CD4-positive, alpha-beta T cell (primary cell): ENCODE results near the gene TMED10. TPM values are rescaled to one million over a fixed set of nuclear protein-coding genes. Genes with fewer than 3 reads are reported as not detected.

Experiments
- ATAC-seq: fragments of 200-7000 bp; cut with Tn5 transposase; one replicate; pipeline ENCODE4 v1.10.0; 2022; ENCODE audit warnings: mild to moderate bottlenecking; ENCODE audit not compliant: poor library complexity
- CTCF ChIA-PET: fragments of 350-600 bp; sonication (Branson Sonifier 250); formaldehyde crosslinking; loops from one replicate; lab custom pipeline; 2021; ENCODE audit warnings: antibody characterized with exemption, inconsistent platforms; lab: Charles Lee
- POLR2A ChIA-PET: fragments of 350-600 bp; sonication (Branson Sonifier 250); formaldehyde crosslinking; loops from one replicate; lab custom pipeline; 2021; ENCODE audit warnings: antibody characterized with exemption, inconsistent platforms; lab: Charles Lee
- DNase-seq, 14 experiments: peaks; one replicate each; pipeline ENCODE4 v3.0.0-alpha.2; 2013 to 2020; ENCODE audit warnings: mixed read lengths in 2 of 14
- H3K27ac ChIP-seq, 2 donors: one replicate each; pipeline versions ENCODE4 v1.5.1 to v1.7.0; 2013; ENCODE audit warnings: low read length in 2 of 2, low read depth in 1 of 2, mild to moderate bottlenecking in 1 of 2
- H3K27me3 ChIP-seq, 2 experiments: 1 replicate in 1 of 2; 2 replicates in 1 of 2; pipeline versions ENCODE4 v1.6.1 to v1.7.0; 2013; ENCODE audit warnings: low read length in 2 of 2, control low read depth in 1 of 2, mild to moderate bottlenecking in 1 of 2, moderate library complexity in 1 of 2; ENCODE audit not compliant: insufficient read depth in 2 of 2, control insufficient read depth in 1 of 2
- H3K36me3 ChIP-seq: one replicate; pipeline ENCODE4 v1.6.1; 2013; ENCODE audit warnings: low read length, control low read depth; ENCODE audit not compliant: insufficient read depth
- H3K4me1 ChIP-seq: one replicate; pipeline ENCODE4 v1.6.1; 2013; ENCODE audit warnings: low read length, control low read depth; ENCODE audit not compliant: insufficient read depth
- H3K4me3 ChIP-seq: one replicate; pipeline ENCODE4 v1.5.1; 2013; ENCODE audit warnings: mild to moderate bottlenecking, low read length, moderate library complexity
- H3K9me3 ChIP-seq, 2 experiments: 1 replicate in 1 of 2; 2 replicates in 1 of 2; pipeline versions ENCODE4 v1.6.1 to v1.7.0; 2013; ENCODE audit warnings: low read length in 2 of 2, mild to moderate bottlenecking in 2 of 2, control low read depth in 1 of 2, moderate library complexity in 1 of 2; ENCODE audit not compliant: control insufficient read depth in 1 of 2, insufficient read depth in 1 of 2
- H3K27ac Mint-ChIP-seq: one replicate; pipeline ENCODE4 v1.8.0; 2020; ENCODE audit warnings: mixed read lengths
- H3K27me3 Mint-ChIP-seq: one replicate; pipeline ENCODE4 v1.8.0; 2021; ENCODE audit warnings: mixed read lengths
- H3K36me3 Mint-ChIP-seq: one replicate; pipeline ENCODE4 v1.8.0; 2021; ENCODE audit warnings: low read depth, mixed read lengths
- H3K4me1 Mint-ChIP-seq: one replicate; pipeline ENCODE4 v1.8.0; 2021; ENCODE audit warnings: low read depth, mixed read lengths
- H3K4me3 Mint-ChIP-seq: one replicate; pipeline ENCODE4 v1.8.0; 2020; ENCODE audit warnings: mild to moderate bottlenecking, mixed read lengths
- H3K9me3 Mint-ChIP-seq: one replicate; pipeline ENCODE4 v1.8.0; 2020; ENCODE audit warnings: mixed read lengths
- intact Hi-C, 2 experiments: fragments of 100-400 bp; cut with DNase I in 1 of 2; cut with micrococcal nuclease in 1 of 2; formaldehyde crosslinking; loops; one replicate each; pipeline versions ENCODE4 v1.15.1 to v1.9.0; 2023 to 2025; cut with DNase I, micrococcal nuclease
- total RNA-seq, 174 experiments: library from RNA in 2 of 174; stranded (reverse) in 2 of 174; gene quantifications; one replicate each; pipeline ENCODE4 v1.2.3 and lab custom pipeline; 2021 to 2026
- TF ChIP-seq, protein P1 (sequence below): fragments of 200-600 bp; IDR thresholded peaks from one replicate; pipeline ENCODE4 v1.8.0; 2022; ENCODE audit warnings: antibody characterized with exemption, mild to moderate bottlenecking

The TMED10 gene
- total RNA-seq, 2 experiments from 2014 or later, result 153 to 156 TPM

DNA sequence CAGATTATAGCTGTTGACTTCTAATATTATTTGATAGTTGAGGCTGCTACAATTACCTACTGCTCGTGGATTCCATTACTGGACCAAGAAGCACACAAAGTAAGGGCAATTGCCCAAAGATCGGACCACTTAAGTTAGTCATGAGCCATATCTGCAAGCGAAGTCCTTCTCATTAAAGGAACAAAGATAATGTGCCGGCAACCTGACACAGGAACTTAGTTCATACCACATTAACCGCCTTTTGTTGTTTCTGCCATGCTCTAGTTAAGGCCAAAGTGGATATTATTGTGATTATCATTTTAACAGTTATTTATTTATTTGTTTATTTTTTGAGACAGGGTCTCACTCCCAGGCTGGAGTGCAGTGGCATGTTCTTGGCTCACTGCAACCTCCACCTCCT lies 38.1 kb upstream of the TMED10 start:
- ChIA-PET POLR2A (interaction anchor here (0.6 kb wide), 1 partner anchor 26 kb away, joined by 3 read pairs; no protein-coding TSS in a partner anchor), CTCF (interaction anchor here (0.9 kb wide), 1 partner anchor 83 kb away, joined by 4 read pairs; no protein-coding TSS in a partner anchor)
- intact Hi-C loops, result loop anchor here in 1 of 2 experiments (5.0 kb wide), 1 partner anchor 268 kb away; no protein-coding TSS in a partner anchor
- Mint-ChIP-seq H3K4me3 (no peak overlapping the region), H3K4me1 (peaks cover 33% of the 10 kb centered on the region), H3K27ac (no peak overlapping the region), H3K36me3 (no peaks in the 10 kb centered on the region), H3K9me3 (no peaks in the 10 kb centered on the region), H3K27me3 (no peaks in the 10 kb centered on the region)
- DNase-seq, result peak in 1 of 14 experiments; percentile 19
- no peaks in the 10 kb centered on the region for H3K9me3 ChIP-seq
- no peaks in the 10 kb centered on the region for H3K36me3 ChIP-seq
- no peak for ATAC-seq
- no peak overlapping the region for H3K4me3 ChIP-seq
- H3K4me1 ChIP-seq, result peaks cover 21% of the 10 kb centered on the region
- no peaks in the 10 kb centered on the region for H3K27me3 ChIP-seq
- TF ChIP-seq, protein P1, sequence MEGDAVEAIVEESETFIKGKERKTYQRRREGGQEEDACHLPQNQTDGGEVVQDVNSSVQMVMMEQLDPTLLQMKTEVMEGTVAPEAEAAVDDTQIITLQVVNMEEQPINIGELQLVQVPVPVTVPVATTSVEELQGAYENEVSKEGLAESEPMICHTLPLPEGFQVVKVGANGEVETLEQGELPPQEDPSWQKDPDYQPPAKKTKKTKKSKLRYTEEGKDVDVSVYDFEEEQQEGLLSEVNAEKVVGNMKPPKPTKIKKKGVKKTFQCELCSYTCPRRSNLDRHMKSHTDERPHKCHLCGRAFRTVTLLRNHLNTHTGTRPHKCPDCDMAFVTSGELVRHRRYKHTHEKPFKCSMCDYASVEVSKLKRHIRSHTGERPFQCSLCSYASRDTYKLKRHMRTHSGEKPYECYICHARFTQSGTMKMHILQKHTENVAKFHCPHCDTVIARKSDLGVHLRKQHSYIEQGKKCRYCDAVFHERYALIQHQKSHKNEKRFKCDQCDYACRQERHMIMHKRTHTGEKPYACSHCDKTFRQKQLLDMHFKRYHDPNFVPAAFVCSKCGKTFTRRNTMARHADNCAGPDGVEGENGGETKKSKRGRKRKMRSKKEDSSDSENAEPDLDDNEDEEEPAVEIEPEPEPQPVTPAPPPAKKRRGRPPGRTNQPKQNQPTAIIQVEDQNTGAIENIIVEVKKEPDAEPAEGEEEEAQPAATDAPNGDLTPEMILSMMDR, result no peak
- no peak overlapping the region for H3K27ac ChIP-seq

DNA sequence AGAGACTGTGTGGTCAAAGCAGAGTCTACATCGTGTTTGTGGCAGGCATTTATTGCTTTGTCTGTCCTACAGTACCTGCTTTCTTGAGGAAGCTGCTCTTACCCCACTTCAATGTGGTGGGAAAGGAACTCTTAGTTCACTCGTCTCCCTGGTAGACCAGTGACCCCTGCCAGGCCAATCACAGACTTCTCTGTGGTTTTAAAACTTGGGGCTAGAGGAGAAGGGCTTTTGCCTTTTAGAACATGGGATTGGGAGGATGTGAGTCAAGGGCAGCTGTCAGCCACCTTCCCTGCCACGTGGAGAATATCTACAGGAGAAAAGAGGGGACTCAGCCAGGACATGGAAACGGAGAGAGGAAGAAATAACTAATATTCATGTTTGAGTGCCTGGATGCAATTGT lies 36.8 kb upstream of the TMED10 start:
- H3K27me3 Mint-ChIP-seq, result no peaks in the 10 kb centered on the region
- TF ChIP-seq, protein P1, result no peak
- Histone ChIP-seq H3K27ac (no peak overlapping the region), H3K36me3 (no peaks in the 10 kb centered on the region), H3K9me3 (no peaks in the 10 kb centered on the region), H3K27me3 (no peaks in the 10 kb centered on the region), H3K4me3 (no peak overlapping the region), H3K4me1 (peaks cover 21% of the 10 kb centered on the region)
- ATAC-seq (no peak), DNase-seq (no peak)
- peaks cover 33% of the 10 kb centered on the region for H3K4me1 Mint-ChIP-seq
- no peaks in the 10 kb centered on the region for H3K36me3 Mint-ChIP-seq
- POLR2A ChIA-PET, result no interaction called here
- intact Hi-C loops, result loop anchor here in 1 of 2 experiments (5.0 kb wide), 1 partner anchor 269 kb away; no protein-coding TSS in a partner anchor
- no peak overlapping the region for H3K4me3 Mint-ChIP-seq
- no peak overlapping the region for H3K27ac Mint-ChIP-seq
- CTCF ChIA-PET, result no interaction called here
- H3K9me3 Mint-ChIP-seq, result no peaks in the 10 kb centered on the region

DNA sequence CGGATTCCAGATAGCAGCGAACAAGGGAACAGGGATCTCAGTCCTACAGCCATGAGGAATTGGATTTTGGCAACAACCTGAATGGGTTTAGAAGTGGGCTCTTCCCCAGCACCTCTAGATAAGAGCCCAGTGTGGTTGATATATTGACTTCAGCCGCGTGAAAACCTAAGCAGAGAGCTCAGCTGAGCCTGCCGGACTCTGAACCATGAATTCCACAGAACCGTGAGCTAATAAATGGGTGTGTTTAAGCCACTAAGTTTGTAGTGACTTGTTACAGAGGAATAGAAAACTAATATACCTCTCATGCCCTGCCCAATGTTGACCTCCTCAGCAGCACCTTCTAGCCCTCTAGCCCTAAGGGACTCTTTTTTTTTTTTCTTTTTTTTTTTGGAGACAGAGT lies 32.4 kb upstream of the TMED10 start:
- H3K36me3 Mint-ChIP-seq, result no peaks in the 10 kb centered on the region
- Histone ChIP-seq H3K4me1 (peaks cover 11% of the 10 kb centered on the region), H3K36me3 (no peaks in the 10 kb centered on the region), H3K27ac (no peak overlapping the region), H3K9me3 (no peaks in the 10 kb centered on the region), H3K27me3 (no peaks in the 10 kb centered on the region), H3K4me3 (no peak overlapping the region)
- POLR2A ChIA-PET, result no interaction called here
- intact Hi-C loops, result loop anchor here in 1 of 2 experiments (5.0 kb wide), 1 partner anchor 1412 kb away; no protein-coding TSS in a partner anchor
- no peak overlapping the region for H3K27ac Mint-ChIP-seq
- no peak overlapping the region for H3K4me3 Mint-ChIP-seq
- no peaks in the 10 kb centered on the region for H3K27me3 Mint-ChIP-seq
- peaks cover 22% of the 10 kb centered on the region for H3K4me1 Mint-ChIP-seq
- TF ChIP-seq, protein P1, result no peak
- ATAC-seq (no peak), DNase-seq (no peak)
- CTCF ChIA-PET, result no interaction called here
- no peaks in the 10 kb centered on the region for H3K9me3 Mint-ChIP-seq
